Prostate gland (tissue), 2 donors: ENCODE data around the gene ERC2.

Source experiments
- CTCF ChIP-seq, 4 experiments: fragments of 200-600 bp in 2 of 4; fragments of 450-650 bp in 2 of 4; sonication (generic) in 2 of 4; IDR thresholded peaks; 1 replicate in 3 of 4; 2 replicates in 1 of 4; pipeline ENCODE4 v1.5.1; 2016 to 2019; ENCODE audit warnings: antibody characterized with exemption in 4 of 4, mild to moderate bottlenecking in 2 of 4, moderate library complexity in 2 of 4
- POLR2A ChIP-seq: fragments of 450-650 bp; IDR thresholded peaks from one replicate; pipeline ENCODE4 v1.6.1; 2016; ENCODE audit warnings: antibody characterized with exemption, mild to moderate bottlenecking
- POLR2AphosphoS5 ChIP-seq: sonication (generic); formaldehyde crosslinking; IDR thresholded peaks from one replicate; pipeline ENCODE4 v1.6.1; 2017; ENCODE audit warnings: antibody characterized with exemption

GRCh38 chr3:55698831-55699230 lies 769.4 kb downstream of the ERC2 start:
- TF ChIP-seq CTCF (IDR thresholded peaks at IDR 0.05) (no peak), POLR2AphosphoS5 (no peak), POLR2A (no peak)
